GM10847 (cell line): ENCODE measurements around the gene OR12D1.

Source experiments
- POLR2A ChIP-seq: IDR thresholded peaks from 2 replicates; pipeline ENCODE4 v1.6.1; 2011; ENCODE audit not compliant: insufficient read length; ENCODE audit errors: extremely low read depth

OR12D1 gene

GRCh38 chr6:29414588-29414987, at the start of gene OR12D1:
Gene OR12D1 (plus strand): TSS chr6:29414928.
- TF ChIP-seq POLR2A: no peak

DNA sequence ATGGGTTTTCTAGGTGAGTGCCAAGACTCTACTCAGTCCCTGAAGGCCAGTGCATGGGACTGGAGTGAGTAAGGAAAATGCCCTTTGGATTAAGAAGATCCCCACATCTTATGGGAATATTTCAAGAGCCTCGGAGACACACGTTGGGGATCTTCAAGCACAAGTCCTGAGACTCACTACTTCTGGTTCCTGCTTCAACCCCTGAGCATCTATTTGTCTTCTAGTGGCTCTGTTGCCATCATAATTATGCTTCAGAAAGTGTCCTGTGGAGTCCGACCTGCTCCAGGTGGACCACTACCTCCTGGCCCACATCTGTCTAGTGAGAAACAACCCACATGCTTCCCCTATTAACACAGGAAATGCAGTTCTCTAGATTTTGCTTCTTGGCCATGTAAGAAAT, 46.0 kb upstream of the OR12D1 start, which contains the start of gene OR5V1:
TSS of gene OR5V1 (minus strand) at position 101 of the 400 bp plus-strand sequence. CDS start 12,670 bp downstream, outside the sequence.
- no peak for TF ChIP-seq POLR2A

DNA sequence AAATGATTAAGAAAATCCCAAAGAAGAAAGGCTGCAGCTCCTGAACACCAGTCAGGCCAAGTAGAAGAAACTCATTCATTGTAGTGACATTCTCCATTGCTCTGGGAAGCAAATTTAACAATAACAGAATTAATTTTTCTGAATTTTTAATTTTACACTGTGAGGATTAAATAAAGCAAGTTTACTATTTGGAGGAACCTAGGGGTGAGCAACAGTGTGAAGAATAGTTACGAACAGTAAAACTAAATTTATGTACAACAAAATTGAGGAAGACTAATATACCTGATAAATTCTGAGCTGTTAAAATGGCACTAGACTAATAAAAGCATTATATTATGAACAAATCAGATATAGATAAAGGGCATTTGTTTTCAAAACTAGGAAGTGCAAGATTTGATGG, 39.5 kb upstream of the OR12D1 start, which contains the start of gene OR12D3:
TSS of gene OR12D3 (minus strand) at position 101 of the 400 bp plus-strand sequence. CDS start at position 97, 4 bp downstream.
- TF ChIP-seq POLR2A: no peak

- TF ChIP-seq POLR2A: no peak
Observed at GRCh38 chr6:29376003-29376402, 38.7 kb upstream of the OR12D1 start.

DNA sequence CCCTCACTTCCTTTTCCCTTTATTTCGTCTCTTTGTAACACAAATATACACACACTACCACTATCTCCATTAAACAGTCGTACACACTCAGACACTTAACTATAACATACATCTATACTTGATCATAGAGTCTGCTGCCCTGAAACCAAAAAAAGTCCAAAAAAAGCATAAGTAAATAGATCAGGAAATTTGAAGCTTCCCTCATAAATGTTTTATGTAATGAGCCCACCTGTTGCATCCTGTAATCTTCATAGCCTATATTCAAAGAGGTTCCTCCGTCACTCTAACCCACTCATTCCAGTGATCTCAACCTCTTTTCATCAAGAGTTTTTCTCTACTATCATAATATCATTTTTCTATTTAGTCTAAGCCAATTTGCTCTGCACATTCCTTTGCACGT, 26.2 kb upstream of the OR12D1 start:
- no peak for TF ChIP-seq POLR2A

GRCh38 chr6:29395331-29395730, 19.4 kb upstream of the OR12D1 start, which contains the start of gene OR12D2:
Gene OR12D2 (plus strand): TSS chr6:29395631. CDS start chr6:29396700, 1,069 bp downstream.
- TF ChIP-seq POLR2A: no peak

- TF ChIP-seq POLR2A: no peak
Observed at GRCh38 chr6:29399525-29399924, 15.2 kb upstream of the OR12D1 start.

- TF ChIP-seq POLR2A: no peak
Observed at GRCh38 chr6:29403801-29404200, 10.9 kb upstream of the OR12D1 start.

GRCh38 chr6:29419516-29419915, 4.8 kb downstream of the OR12D1 start:
- no peak for TF ChIP-seq POLR2A

DNA sequence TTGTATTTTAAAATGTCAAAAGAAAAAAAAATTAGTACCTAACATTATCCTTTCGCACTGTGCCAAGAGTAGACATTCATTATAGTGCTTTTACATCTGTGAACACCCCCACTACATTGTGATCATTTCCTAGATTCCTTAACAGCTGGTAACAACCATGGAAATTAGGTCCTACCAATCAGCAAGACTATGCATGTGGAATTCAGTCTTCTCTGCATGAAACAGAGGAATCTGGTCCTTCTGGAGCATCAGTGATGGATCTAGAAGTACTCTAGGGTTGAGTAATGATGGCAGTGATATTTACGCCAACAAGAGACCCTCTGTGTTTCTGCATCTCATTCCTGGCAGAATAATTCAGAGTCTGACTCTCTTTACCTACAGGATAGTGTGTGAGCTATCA, 9.4 kb downstream of the OR12D1 start:
- no peak for TF ChIP-seq POLR2A

DNA sequence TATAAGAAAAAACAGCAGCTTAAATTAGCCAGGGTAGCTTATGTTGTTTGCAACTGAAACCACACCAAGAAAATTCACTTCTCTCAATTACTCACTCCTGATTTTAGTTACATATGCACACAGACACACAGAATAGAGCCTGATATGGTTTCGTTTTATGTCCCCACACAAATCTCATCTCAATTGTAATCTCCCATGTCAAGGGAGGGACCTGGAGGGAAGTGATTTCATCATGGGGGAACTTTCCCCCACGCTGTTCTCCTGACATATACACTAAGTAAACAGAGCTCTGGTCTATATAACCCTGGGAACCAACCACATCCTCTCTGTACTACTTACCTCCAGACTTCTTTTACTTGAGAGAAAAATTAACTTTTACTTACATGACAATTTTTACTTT, 9.8 kb downstream of the OR12D1 start:
- TF ChIP-seq POLR2A: no peak

DNA sequence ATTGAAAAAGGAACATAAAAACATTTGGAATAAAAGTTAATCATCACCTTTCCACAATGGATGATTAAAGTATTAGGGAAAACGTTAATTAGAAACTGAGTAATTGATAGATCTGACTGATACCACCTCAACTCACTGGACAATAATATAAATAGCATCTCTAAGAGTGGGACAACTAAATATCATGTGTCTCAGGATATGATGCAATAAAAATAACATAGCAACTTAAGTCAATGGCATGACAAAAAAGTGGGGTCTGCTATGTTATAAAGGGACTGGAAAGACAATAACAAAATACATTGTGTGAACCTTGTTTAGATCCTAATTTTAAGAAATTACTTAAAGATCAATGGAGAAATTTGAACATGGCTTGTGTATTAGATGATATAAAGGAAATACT, 10.3 kb downstream of the OR12D1 start:
- TF ChIP-seq POLR2A: no peak

- TF ChIP-seq POLR2A: no peak
Observed at GRCh38 chr6:29426654-29427053, 11.9 kb downstream of the OR12D1 start.

DNA sequence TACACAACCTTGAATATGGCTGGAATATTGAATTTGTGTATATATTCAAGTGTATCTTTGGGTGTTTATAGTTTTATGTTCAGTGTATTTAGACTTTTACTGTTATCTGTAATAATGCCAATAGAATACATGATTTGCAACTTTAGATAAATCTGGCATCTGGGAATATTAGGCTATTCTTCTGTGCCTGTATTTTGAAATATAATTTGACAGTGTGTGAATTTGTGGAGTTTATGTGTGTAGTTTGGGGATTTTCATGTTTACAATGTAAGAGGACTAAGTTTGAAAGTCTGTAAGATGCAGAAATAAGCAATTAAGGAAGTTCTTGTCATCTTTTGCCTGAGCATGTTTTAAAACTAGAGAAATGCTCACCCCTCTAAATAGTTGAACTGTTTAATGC, 24.3 kb downstream of the OR12D1 start, which contains the start of gene OR10C1:
TSS of gene OR10C1 (plus strand) at position 301 of the 400 bp plus-strand sequence. CDS start 710 bp downstream, outside the sequence.
- TF ChIP-seq POLR2A: no peak

DNA sequence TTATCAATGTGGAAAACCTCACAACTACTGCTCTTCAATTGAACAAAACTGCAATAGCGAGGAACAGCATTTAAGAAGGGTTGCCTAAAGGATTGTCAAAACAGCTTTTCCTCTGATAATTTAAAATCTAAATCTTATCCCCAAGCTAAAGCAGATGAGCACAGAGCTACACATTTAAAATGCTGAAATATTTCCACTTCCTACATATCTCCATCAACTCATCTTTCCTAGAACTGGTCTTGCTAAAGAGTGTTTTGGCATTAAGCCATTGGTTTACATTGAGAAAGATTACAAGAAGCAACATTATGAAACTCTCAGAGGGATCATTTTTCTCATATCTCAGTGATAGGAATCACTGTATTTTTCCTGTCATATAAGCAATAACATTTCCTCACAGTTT, 28.0 kb downstream of the OR12D1 start:
- no peak for TF ChIP-seq POLR2A

DNA sequence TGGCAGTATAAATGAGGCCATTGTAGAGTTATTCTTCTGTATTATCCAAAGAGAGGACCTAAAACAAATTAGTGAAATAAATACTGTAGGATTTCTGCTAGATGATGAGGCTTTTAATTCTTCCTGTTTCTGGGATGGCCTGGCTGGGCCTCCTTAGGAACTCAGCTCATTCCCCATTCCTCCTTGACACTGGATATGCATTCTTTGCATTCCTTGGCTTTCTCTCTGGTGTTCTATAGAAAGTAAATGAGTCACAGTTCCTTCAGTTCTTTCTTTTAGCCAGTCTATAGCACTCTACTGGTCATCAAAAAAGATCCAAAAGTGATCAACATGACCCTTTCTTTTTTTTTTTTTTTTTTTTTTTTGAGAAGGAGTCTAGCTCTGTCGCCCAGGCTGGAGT, 32.9 kb downstream of the OR12D1 start:
- TF ChIP-seq POLR2A: no peak

GRCh38 chr6:29451471-29452193, 36.9 kb downstream of the OR12D1 start:
- TF ChIP-seq POLR2A: no peak
